H1 (cell line): ENCODE data around the gene LRRC45. TPM values are rescaled to one million over a fixed set of nuclear protein-coding genes. Genes with fewer than 3 reads are reported as not detected.

Source experiments
- CTCF ChIA-PET: fragments of 300-600 bp; sonication (Branson Sonifier 250); formaldehyde crosslinking; loops from one replicate; lab custom pipeline; 2021; ENCODE audit not compliant: partially characterized antibody; lab: Charles Lee
- POLR2A ChIA-PET: fragments of 300-600 bp; sonication (Branson Sonifier 250); formaldehyde crosslinking; loops from one replicate; lab custom pipeline; 2021; ENCODE audit warnings: inconsistent platforms; ENCODE audit not compliant: partially characterized antibody; lab: Charles Lee
- DNase-seq, 2 experiments: peaks; one replicate each; pipeline versions ENCODE4 v3.0.0 to v3.0.0-alpha.2; 2010 to 2022; ENCODE audit warnings: low spot score in 2 of 2, low read depth in 1 of 2, mixed read lengths in 1 of 2
- FAIRE-seq: peaks from 2 replicates; lab custom pipeline; 2011; peaks lifted over from hg19 to GRCh38; lab: Jason Lieb, UNC
- H2AFZ ChIP-seq: 2 replicates; pipeline ENCODE4 v1.8.1; 2012; ENCODE audit warnings: low read length, inconsistent platforms
- H2AK5ac ChIP-seq: 2 replicates; pipeline ENCODE4 v1.6.1; 2013; ENCODE audit warnings: low read depth, low read length
- H2BK120ac ChIP-seq: replicated peaks from 2 replicates; pipeline ENCODE3; 2013; ENCODE audit warnings: low read depth, low read length, inconsistent platforms
- H2BK12ac ChIP-seq: 2 replicates; pipeline ENCODE4 v1.6.1; 2013; ENCODE audit warnings: low read depth, low read length
- H2BK15ac ChIP-seq: 2 replicates; pipeline ENCODE4 v1.6.1; 2013; ENCODE audit warnings: low read length
- H2BK20ac ChIP-seq: 2 replicates; pipeline ENCODE4 v1.6.1; 2013; ENCODE audit warnings: low read length
- H2BK5ac ChIP-seq: 2 replicates; pipeline ENCODE4 v1.6.1; 2013; ENCODE audit warnings: low read depth, low read length
- H3K14ac ChIP-seq: 2 replicates; pipeline ENCODE4 v1.6.1; 2013; ENCODE audit warnings: inconsistent platforms; ENCODE audit not compliant: insufficient read length
- H3K18ac ChIP-seq: 2 replicates; pipeline ENCODE4 v1.6.1; 2013; ENCODE audit warnings: low read length; ENCODE audit errors: extremely low read depth
- H3K23ac ChIP-seq: 2 replicates; pipeline ENCODE4 v1.6.1; 2013; ENCODE audit warnings: inconsistent platforms; ENCODE audit not compliant: insufficient read length
- H3K23me2 ChIP-seq: 2 replicates; pipeline ENCODE4 v1.6.1; 2013; ENCODE audit warnings: low read depth, low read length
- H3K27ac ChIP-seq: 2 replicates; pipeline ENCODE4 v1.6.1; 2011; ENCODE audit warnings: low read depth, low read length, inconsistent platforms
- H3K27me3 ChIP-seq, 4 experiments: replicated peaks in 1 of 4; 1 replicate in 1 of 4; 2 replicates in 3 of 4; pipeline versions ENCODE4 v1.6.1 to v1.8.1; 2011 to 2013; ENCODE audit warnings: low read length in 3 of 4, mild to moderate bottlenecking in 3 of 4, inconsistent platforms in 2 of 4, mixed read lengths in 2 of 4, moderate library complexity in 1 of 4; ENCODE audit not compliant: control insufficient read depth in 3 of 4, insufficient read depth in 3 of 4; ENCODE audit errors: extremely low read depth in 1 of 4
- H3K36me3 ChIP-seq, 4 experiments: 2 replicates each; pipeline versions ENCODE4 v1.6.1 to v1.8.1; 2011 to 2013; ENCODE audit warnings: mild to moderate bottlenecking in 4 of 4, low read length in 3 of 4, moderate library complexity in 2 of 4, control low read depth in 1 of 4, inconsistent platforms in 1 of 4; ENCODE audit not compliant: insufficient read depth in 4 of 4, control insufficient read depth in 2 of 4
- H3K4ac ChIP-seq: replicated peaks from 2 replicates; pipeline ENCODE3; 2013; ENCODE audit warnings: low read length, low read depth, mixed read lengths, inconsistent platforms; ENCODE audit not compliant: insufficient read length
- H3K4me1 ChIP-seq, 4 experiments: replicated peaks in 1 of 4; 1 replicate in 1 of 4; 2 replicates in 3 of 4; pipeline versions ENCODE4 v1.6.1 to v1.8.1; 2011 to 2013; ENCODE audit warnings: low read length in 3 of 4, inconsistent platforms in 2 of 4, mixed read lengths in 1 of 4; ENCODE audit not compliant: insufficient read depth in 4 of 4, control insufficient read depth in 3 of 4
- H3K4me2 ChIP-seq, 2 experiments: 2 replicates each; pipeline versions ENCODE4 v1.6.1 to v1.8.1; 2011 to 2013; ENCODE audit warnings: low read depth in 2 of 2, low read length in 2 of 2, control low read depth in 1 of 2, inconsistent platforms in 1 of 2, mild to moderate bottlenecking in 1 of 2; ENCODE audit not compliant: insufficient read depth in 1 of 2
- H3K4me3 ChIP-seq, 4 experiments: fragments of 200-600, 300-600 bp in 1 of 4; sonication (generic), shearing (Covaris generic), sonication (Bioruptor Twin) in 1 of 4; 2 replicates each; pipeline versions ENCODE4 v1.5.1 to v1.8.1; 2011 to 2016; ENCODE audit warnings: low read length in 4 of 4, low read depth in 3 of 4, control low read depth in 2 of 4, inconsistent platforms in 2 of 4, mild to moderate bottlenecking in 2 of 4, mixed read lengths in 1 of 4, moderate library complexity in 1 of 4; ENCODE audit not compliant: insufficient read depth in 2 of 4; ENCODE audit errors: extremely low read depth in 1 of 4
- H3K56ac ChIP-seq: replicated peaks from 2 replicates; pipeline ENCODE3; 2013; ENCODE audit warnings: low read depth, mild to moderate bottlenecking, mixed read lengths, low read length, inconsistent platforms; ENCODE audit not compliant: insufficient read length
- H3K79me1 ChIP-seq: 2 replicates; pipeline ENCODE4 v1.6.1; 2013; ENCODE audit warnings: low read depth, low read length, control low read depth
- H3K79me2 ChIP-seq, 2 experiments: 2 replicates each; pipeline versions ENCODE4 v1.6.1 to v1.8.1; 2012 to 2013; ENCODE audit warnings: low read length in 2 of 2, mild to moderate bottlenecking in 2 of 2, inconsistent platforms in 1 of 2; ENCODE audit not compliant: insufficient read depth in 2 of 2, control insufficient read depth in 1 of 2
- H3K9ac ChIP-seq, 4 experiments: replicated peaks in 1 of 4; 1 replicate in 1 of 4; 2 replicates in 3 of 4; pipeline versions ENCODE4 v1.6.1 to v1.8.1; 2011 to 2013; ENCODE audit warnings: low read depth in 3 of 4, low read length in 3 of 4, control low read depth in 2 of 4, mild to moderate bottlenecking in 2 of 4, moderate library complexity in 2 of 4, inconsistent platforms in 1 of 4; ENCODE audit errors: extremely low read depth in 1 of 4
- H3K9me3 ChIP-seq, 2 experiments: 2 replicates each; pipeline versions ENCODE4 v1.6.1 to v1.8.1; 2012 to 2013; ENCODE audit warnings: mild to moderate bottlenecking in 2 of 2, moderate library complexity in 2 of 2, control low read depth in 1 of 2, inconsistent platforms in 1 of 2, low read depth in 1 of 2, low read length in 1 of 2, mixed read lengths in 1 of 2; ENCODE audit not compliant: insufficient read depth in 2 of 2
- H4K20me1 ChIP-seq, 2 experiments: replicated peaks in 1 of 2; 2 replicates each; pipeline versions ENCODE3 to v1.8.1; 2011 to 2013; ENCODE audit warnings: inconsistent platforms in 2 of 2, low read length in 2 of 2, mild to moderate bottlenecking in 1 of 2; ENCODE audit not compliant: insufficient read depth in 2 of 2, control insufficient read depth in 1 of 2
- H4K5ac ChIP-seq: 2 replicates; pipeline ENCODE4 v1.6.1; 2013; ENCODE audit warnings: low read length, low read depth, mixed read lengths, inconsistent platforms; ENCODE audit not compliant: insufficient read length
- H4K8ac ChIP-seq: 2 replicates; pipeline ENCODE4 v1.8.0; 2013; ENCODE audit warnings: mild to moderate bottlenecking, moderate library complexity, low read length, inconsistent platforms; ENCODE audit not compliant: insufficient read depth; ENCODE audit errors: extremely low read depth
- H4K91ac ChIP-seq: replicated peaks from 2 replicates; pipeline ENCODE3; 2013; ENCODE audit warnings: low read length, mixed read lengths, inconsistent platforms; ENCODE audit not compliant: insufficient read length
- ASH2L ChIP-seq: fragments of 200-600, 300-600 bp; sonication (generic); IDR thresholded peaks from one replicate; pipeline ENCODE4 v1.7.1; 2017; ENCODE audit warnings: low read length
- BCL11A ChIP-seq, 2 experiments: IDR thresholded peaks; one replicate each; pipeline ENCODE4 v1.6.1; 2011; ENCODE audit warnings: low read depth in 2 of 2, low read length in 2 of 2, mild to moderate bottlenecking in 2 of 2
- CBX5 ChIP-seq: fragments of 300-800, 300-1000 bp; sonication (generic); IDR thresholded peaks from 2 replicates; pipeline ENCODE4 v1.7.1; 2016; ENCODE audit warnings: antibody characterized with exemption, low read length, low read depth
- CHD2 ChIP-seq: IDR thresholded peaks from 2 replicates; pipeline ENCODE4 v1.6.1; 2012; ENCODE audit warnings: low read length, improper control_type of control experiment
- EZH2 ChIP-seq: fragments of 200-600 bp; sonication (generic); IDR thresholded peaks from 2 replicates; pipeline ENCODE4 v1.7.1; 2012; ENCODE audit warnings: low read depth, mild to moderate bottlenecking, moderate library complexity, low read length, inconsistent platforms; ENCODE audit not compliant: severe bottlenecking
- JUN ChIP-seq: IDR thresholded peaks from 2 replicates; pipeline ENCODE4 v1.6.1; 2011; ENCODE audit warnings: low read depth, mild to moderate bottlenecking, improper control_type of control experiment, low read length
- KDM5A ChIP-seq: fragments of 200-600 bp; IDR thresholded peaks from 2 replicates; pipeline ENCODE4 v1.7.1; 2012; ENCODE audit warnings: mild to moderate bottlenecking, low read length, inconsistent platforms, mixed read lengths
- NANOG ChIP-seq: IDR thresholded peaks from 2 replicates; pipeline ENCODE4 v1.6.1; 2011; ENCODE audit warnings: low read length, low read depth, mild to moderate bottlenecking, inconsistent platforms; ENCODE audit not compliant: insufficient read depth, poor library complexity, severe bottlenecking
- PHF8 ChIP-seq: fragments of 200-600 bp; sonication (generic); conservative IDR thresholded peaks from 2 replicates; pipeline ENCODE4 v1.7.1; 2012; ENCODE audit warnings: low read depth, mild to moderate bottlenecking, inconsistent platforms, low read length, moderate library complexity
- POLR2A ChIP-seq, 2 experiments: IDR thresholded peaks; 1 replicate in 1 of 2; 2 replicates in 1 of 2; pipeline ENCODE4 v1.6.1; 2011; ENCODE audit warnings: low read depth in 2 of 2, low read length in 2 of 2, mild to moderate bottlenecking in 2 of 2; ENCODE audit errors: control extremely low read depth in 1 of 2
- USF2 ChIP-seq: IDR thresholded peaks from 2 replicates; pipeline ENCODE4 v1.6.1; 2011; ENCODE audit warnings: low read length, improper control_type of control experiment
- WGBS, 2 experiments: shearing (Covaris generic) in 1 of 2; methylation state at CpG; one replicate each; pipeline versions ENCODE4 v1.1.6 to v1.1.7; 2013 to 2015; ENCODE audit warnings: low lambda C conversion rate in 2 of 2, mixed read lengths in 2 of 2, inconsistent platforms in 1 of 2, low coverage in 1 of 2, missing lambda C conversion rate in 1 of 2; ENCODE audit not compliant: insufficient replicate concordance in 2 of 2, insufficient coverage in 1 of 2, insufficient read length in 1 of 2; ENCODE audit errors: extremely low coverage in 1 of 2, missing lambda C conversion rate in 1 of 2; 5-methylcytosine and 5-hydroxymethylcytosine counted together
- polyA plus RNA-seq, 7 experiments: library from polyadenylated mRNA; depleted of rRNA in 3 of 7; stranded (reverse) in 5 of 7; unstranded in 2 of 7; fragments of >200 nt in 5 of 7; fragments of 200-250 nt in 2 of 7; gene quantifications; 1 replicate in 5 of 7; 2 replicates in 1 of 7; 4 replicates in 1 of 7; pipeline versions ENCODE4 v1.2.1 to v1.2.3, GENCODE V29; 2011 to 2013; ENCODE audit warnings: missing spikeins in 2 of 7, mixed read lengths in 2 of 7
- total RNA-seq: library from RNA; stranded (reverse); fragmentation: NEBNext Ultra II Directional; extraction: Animal tissue kit (Norgen Biotek cat#: 25700); gene quantifications from 2 replicates; pipeline ENCODE4 v1.2.1, GENCODE V29; 2021

Gene LRRC45
- total and polyA plus RNA-seq, 2 of the 8 experiments (the other 6 are each of a cell fraction or from before 2014, with no cell fraction given): 11.5 to 29.0 TPM

GRCh38 chr17:82055965-82056728, 33.0 kb downstream of the LRRC45 start:
- Histone ChIP-seq H3K23ac (no peak overlapping the region), H3K36me3 (peaks cover 14 to 36% (median 28%) of the 10 kb centered on the region in 4 experiments), H3K27me3 (no peaks in the 10 kb centered on the region), H3K4me1 (peaks cover 0 to 7% (median 3%) of the 10 kb centered on the region in 4 experiments; a peak in 4 of 7 replicates), H3K4me3 (no peak overlapping the region), H2BK12ac (no peak overlapping the region), H2BK5ac (no peak overlapping the region), H2AK5ac (no peak overlapping the region), H2AFZ (no peak overlapping the region), H3K56ac (no peak overlapping the region), H3K14ac (no peak overlapping the region), H3K18ac (no peak overlapping the region), H3K23me2 (peaks cover 6% of the 10 kb centered on the region; the same call in 1 of the 2 replicates), H2BK15ac (no peak overlapping the region), H3K79me2 (peaks cover 0 to 12% of the 10 kb centered on the region in 2 experiments; a peak in 1 of 4 replicates), H4K8ac (no peak overlapping the region), H3K9me3 (no peaks in the 10 kb centered on the region), H3K27ac (no peak overlapping the region), H4K5ac (no peak overlapping the region), H2BK120ac (no peak overlapping the region), H3K79me1 (peaks cover 6% of the 10 kb centered on the region; the same call in 1 of the 2 replicates), H3K9ac (peak overlapping the region in 1 of 4 experiments; percentile 37; a peak in 2 of 7 replicates), H4K20me1 (peaks cover 4 to 21% of the 10 kb centered on the region in 2 experiments), H3K4me2 (no peak overlapping the region), H4K91ac (no peak overlapping the region), H3K4ac (no peak overlapping the region), H2BK20ac (no peak overlapping the region)
- ChIA-PET CTCF (interaction anchor here (1.1 to 5.4 kb wide), 4 partner anchors 9 to 98 kb away, joined by 3 to 40 read pairs (median 6); partner anchors contain the start of genes DUS1L and RAC3), POLR2A (interaction anchor here (0.6 to 13.2 kb wide), 20 partner anchors 8 to 144 kb away, joined by 3 to 161 read pairs (median 3); partner anchors contain the start of genes DUS1L and RAC3)
- DNase-seq (no peak), FAIRE-seq (no peak)
- 95% methylated on average over 28 of the region's 28 CpGs; no CpG with 5 or more reads in 1 of the 2 experiments for WGBS, 2 experiments
- TF ChIP-seq USF2 (no peak), NANOG (no peak), POLR2A (IDR thresholded peaks at IDR 0.05; ENCODE audit: control extremely low read depth in 1 of 2, low read depth in 2 of 2, low read length in 2 of 2) (no peak), BCL11A (IDR thresholded peaks at IDR 0.05; ENCODE audit: low read depth in 2 of 2, low read length in 2 of 2) (no peak), JUN (no peak), CBX5 (no peak), EZH2 (no peak), ASH2L (no peak), CHD2 (no peak), PHF8 (no peak), KDM5A (no peak)
